ENCODE data around the gene TMEM62.
"Not testable (repeated sequence)": the region's sequence is repeated elsewhere in the genome, so short reads cannot be mapped to it uniquely, and the experiment has no call there.

TMEM62 gene

GRCh38 chr15:43210807-43211206 lies 77.4 kb downstream of the TMEM62 start:
- no peak for DNase-seq

- no peak for DNase-seq
Measured at GRCh38 chr15:43211224-43211735, 77.9 kb downstream of the TMEM62 start.

- no peak for DNase-seq
Measured at GRCh38 chr15:43212299-43212698, 78.9 kb downstream of the TMEM62 start.

- DNase-seq, result no peak
Measured at GRCh38 chr15:43212951-43213350, 79.6 kb downstream of the TMEM62 start.

GRCh38 chr15:43213466-43213865 lies 80.1 kb downstream of the TMEM62 start:
- no peak for DNase-seq

GRCh38 chr15:43214169-43214568 lies 80.8 kb downstream of the TMEM62 start:
- no peak for DNase-seq

GRCh38 chr15:43214592-43215295 lies 81.4 kb downstream of the TMEM62 start:
- DNase-seq, result no peak

- no peak for DNase-seq
Measured at GRCh38 chr15:43215961-43216360, 82.6 kb downstream of the TMEM62 start.

GRCh38 chr15:43218908-43219706 lies 85.7 kb downstream of the TMEM62 start:
- DNase-seq, result no peak

- no peak for DNase-seq
Measured at GRCh38 chr15:43219929-43220928, 86.8 kb downstream of the TMEM62 start.

- no peak for DNase-seq
Measured at GRCh38 chr15:43220991-43221403, 87.6 kb downstream of the TMEM62 start, which contains the start of gene EPB42. EPB42 (minus strand) TSS chr15:43221018; CDS start chr15:43220825, 193 bp downstream.

GRCh38 chr15:43221422-43221821 lies 88.0 kb downstream of the TMEM62 start:
- no peak for DNase-seq

GRCh38 chr15:43225201-43225949 lies 92.0 kb downstream of the TMEM62 start:
- DNase-seq, result peak; percentile 14

- not testable (repeated sequence) for DNase-seq
Measured at GRCh38 chr15:43225950-43226255, 92.5 kb downstream of the TMEM62 start.

GRCh38 chr15:43226436-43227305 lies 93.3 kb downstream of the TMEM62 start:
- DNase-seq, result no peak

- no peak for DNase-seq
Measured at GRCh38 chr15:43229977-43230376, 96.6 kb downstream of the TMEM62 start.

- DNase-seq, result no peak
Measured at GRCh38 chr15:43230640-43231115, 97.3 kb downstream of the TMEM62 start.

GRCh38 chr15:43232289-43232874 lies 99.0 kb downstream of the TMEM62 start:
- DNase-seq, result no peak

All from NCI-H1694 treated with DMSO at 0.1 percent for 48 hours (cell line).